AG09309 (cell line): ENCODE data around the gene ERC1.
"Not testable (repeated sequence)": the region's sequence is repeated elsewhere in the genome, so short reads cannot be mapped to it uniquely, and the experiment has no call there.

Experiments used
- DNase-seq: peaks from one replicate; pipeline ENCODE4 v3.0.0-alpha.2; 2010; ENCODE audit warnings: low read depth
- H3K4me3 ChIP-seq: 2 replicates; pipeline ENCODE4 v1.5.1; 2011; ENCODE audit warnings: mild to moderate bottlenecking, low read depth, low read length, moderate library complexity; ENCODE audit not compliant: control insufficient read depth
- CTCF ChIP-seq: IDR thresholded peaks from 2 replicates; pipeline ENCODE4 v1.5.1; 2011; ENCODE audit warnings: mild to moderate bottlenecking, low read depth, low read length, inconsistent platforms; ENCODE audit not compliant: insufficient read depth, control insufficient read depth; ENCODE audit errors: missing control alignments

The ERC1 gene

GRCh38 chr12:1050059-1050707 is 59.2 kb downstream of the ERC1 start:
- H3K4me3 ChIP-seq: no peak overlapping the region
- DNase-seq: no peak

GRCh38 chr12:1051672-1052071 is 60.6 kb downstream of the ERC1 start:
- not testable (repeated sequence) for H3K4me3 ChIP-seq, DNase-seq

More at GRCh38 chr12:1050059-1050707, 59.2 kb downstream of the ERC1 start:
- TF ChIP-seq CTCF: no peak

GRCh38 chr12:1053690-1054089 is 62.7 kb downstream of the ERC1 start:
- no peak for DNase-seq
- no peak for TF ChIP-seq CTCF
- H3K4me3 ChIP-seq: no peak overlapping the region

DNA sequence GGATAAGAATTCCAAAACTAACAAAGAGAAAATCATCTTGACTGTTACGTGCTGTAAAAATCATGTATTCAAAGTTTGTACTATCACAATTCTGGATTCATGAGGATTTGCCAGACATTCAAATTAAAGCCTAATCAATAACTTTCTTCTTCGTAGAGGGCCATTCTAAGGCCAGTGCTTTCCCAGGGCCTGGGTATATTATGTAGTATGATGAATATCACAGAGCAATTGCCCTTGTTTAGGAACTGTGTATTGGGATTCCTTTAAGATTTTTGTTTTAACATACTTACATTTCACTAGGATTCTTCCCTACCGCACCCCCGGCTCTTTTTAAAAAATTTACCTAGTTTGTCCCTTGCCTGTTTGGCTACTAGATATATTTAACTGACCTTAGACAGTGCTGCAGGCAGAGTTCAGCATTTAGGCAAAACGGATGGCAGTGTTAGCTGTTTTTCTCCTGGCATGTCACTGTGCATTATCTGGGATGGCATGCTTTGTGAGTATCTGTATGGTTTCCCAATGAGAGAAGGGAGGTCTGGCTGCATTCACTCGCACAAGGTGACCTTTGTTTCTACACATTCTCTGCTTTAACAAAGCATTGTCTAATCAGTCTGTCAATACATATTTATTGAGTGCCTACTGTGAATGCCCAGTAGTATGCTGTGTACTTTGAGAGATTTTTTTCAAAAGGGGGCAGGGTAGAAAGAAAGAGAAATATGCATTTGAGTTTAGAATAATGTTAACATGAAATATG is 63.3 kb downstream of the ERC1 start:
- H3K4me3 ChIP-seq: no peak overlapping the region
- TF ChIP-seq CTCF: no peak
- DNase-seq: no peak

DNA sequence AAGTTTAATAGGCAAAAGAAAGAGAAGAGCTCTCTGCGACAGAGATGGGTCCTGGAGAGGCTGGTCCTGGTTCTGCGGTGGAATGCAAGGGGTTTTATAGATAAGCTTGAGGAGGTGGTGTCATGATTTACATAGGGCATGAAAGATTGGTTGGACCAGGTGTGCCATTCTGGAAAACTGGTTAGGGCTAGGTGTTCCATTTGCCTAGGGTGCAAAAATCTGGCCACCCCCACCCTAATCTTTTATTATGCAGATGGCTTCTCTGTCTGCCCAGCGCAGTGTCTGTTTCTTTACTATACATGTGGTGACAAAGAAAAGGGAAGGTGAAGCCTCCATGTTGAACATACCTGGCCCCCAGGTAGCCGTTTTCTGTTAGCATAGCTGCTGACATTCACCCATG is 65.4 kb downstream of the ERC1 start:
- DNase-seq: no peak
- no peak for TF ChIP-seq CTCF
- no peak overlapping the region for H3K4me3 ChIP-seq

DNA sequence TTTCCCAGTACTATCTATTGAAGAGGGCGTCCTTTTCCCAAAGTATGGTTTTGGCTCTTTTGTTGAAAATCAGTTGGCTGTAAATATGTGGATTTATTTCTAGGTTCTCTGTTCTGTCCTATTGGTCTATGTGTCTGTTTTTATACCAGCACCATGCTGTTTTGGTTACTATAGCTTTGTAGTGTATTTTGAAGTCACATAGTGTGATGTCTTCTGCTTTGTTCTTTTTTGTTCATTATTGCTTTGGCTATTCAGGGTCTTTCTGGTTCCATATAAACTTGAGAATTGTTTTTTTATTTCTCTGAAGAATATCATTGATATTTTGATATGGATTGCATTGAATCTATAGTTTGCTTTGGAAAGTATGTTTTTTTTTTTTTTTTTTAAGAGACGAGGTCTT is 67.4 kb downstream of the ERC1 start:
- no peak for TF ChIP-seq CTCF
- H3K4me3 ChIP-seq: no peak overlapping the region
- DNase-seq: no peak

DNA sequence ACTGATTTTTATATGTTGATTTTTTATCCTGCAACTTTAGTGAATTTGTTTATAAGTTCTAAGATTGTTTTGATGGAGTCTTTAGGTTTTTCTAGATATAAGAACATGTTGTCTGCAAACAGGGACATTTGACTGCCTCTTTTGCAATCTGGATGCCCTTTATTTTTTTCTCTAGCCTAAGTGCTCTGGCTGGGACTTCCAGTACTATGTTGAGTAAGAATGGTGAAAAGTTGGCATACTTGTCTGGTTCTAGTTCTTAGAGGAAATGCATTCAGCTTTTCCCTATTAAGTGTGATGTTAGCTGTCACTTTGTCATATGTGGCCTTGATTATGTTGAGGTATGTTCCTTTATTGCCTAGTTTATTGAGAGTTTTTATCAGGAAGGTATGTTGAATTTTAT is 68.1 kb downstream of the ERC1 start:
- no peak for DNase-seq
- H3K4me3 ChIP-seq: no peak overlapping the region
- no peak for TF ChIP-seq CTCF
